RKO (cell line): ENCODE data around the gene RHOB.
"Not testable (repeated sequence)": the region's sequence is repeated elsewhere in the genome, so short reads cannot be mapped to it uniquely, and the experiment has no call there.

Experiments
- DNase-seq: peaks from one replicate; pipeline ENCODE4 v3.0.0-alpha.2; 2016; ENCODE audit warnings: low spot score

Gene RHOB

GRCh38 chr2:20446917-20447436 is at the start of gene RHOB:
Gene RHOB, plus strand, starts transcription at chr2:20447074. Its CDS starts 392 bp downstream, at chr2:20447466.
- peak; percentile 97 for DNase-seq

GRCh38 chr2:20397811-20398447 is 48.9 kb upstream of the RHOB start:
- DNase-seq = no peak

- DNase-seq = no peak
Measured at GRCh38 chr2:20398956-20399567, 47.8 kb upstream of the RHOB start.

GRCh38 chr2:20400306-20400705 is 46.6 kb upstream of the RHOB start:
- no peak for DNase-seq

GRCh38 chr2:20400787-20401488 is 45.9 kb upstream of the RHOB start:
- DNase-seq = no peak

- DNase-seq = no peak
Measured at GRCh38 chr2:20401489-20401835, 45.4 kb upstream of the RHOB start.

GRCh38 chr2:20403774-20404312 is 43.0 kb upstream of the RHOB start:
- DNase-seq = no peak

GRCh38 chr2:20404950-20405349 is 41.9 kb upstream of the RHOB start:
- DNase-seq = no peak

GRCh38 chr2:20409039-20409438 is 37.8 kb upstream of the RHOB start:
- no peak for DNase-seq

GRCh38 chr2:20410556-20411277 is 36.2 kb upstream of the RHOB start:
- no peak for DNase-seq

- DNase-seq = peak; percentile 75
Measured at GRCh38 chr2:20411361-20411894, 35.4 kb upstream of the RHOB start.

GRCh38 chr2:20414806-20415205 is 32.1 kb upstream of the RHOB start:
- DNase-seq = no peak

- no peak for DNase-seq
Measured at GRCh38 chr2:20415511-20415918, 31.4 kb upstream of the RHOB start.

GRCh38 chr2:20416723-20417122 is 30.2 kb upstream of the RHOB start:
- no peak for DNase-seq

GRCh38 chr2:20417230-20417821 is 29.5 kb upstream of the RHOB start:
- DNase-seq = not testable (repeated sequence)

- DNase-seq = no peak
Measured at GRCh38 chr2:20418519-20418918, 28.4 kb upstream of the RHOB start.

- DNase-seq = no peak
Measured at GRCh38 chr2:20419007-20419576, 27.8 kb upstream of the RHOB start.

- no peak for DNase-seq
Measured at GRCh38 chr2:20419752-20420151, 27.1 kb upstream of the RHOB start.

GRCh38 chr2:20421336-20421987 is 25.4 kb upstream of the RHOB start:
- no peak for DNase-seq

- no peak for DNase-seq
Measured at GRCh38 chr2:20421988-20422370, 24.9 kb upstream of the RHOB start.
